Esophagus muscularis mucosa (tissue), 4 donors: ENCODE results near the gene PPP6C. TPM values are rescaled to one million over a fixed set of nuclear protein-coding genes. Genes with fewer than 3 reads are reported as not detected.

Experiments
- DNase-seq: peaks from one replicate; pipeline ENCODE4 v3.0.0-alpha.2; 2017; ENCODE audit errors: extremely low spot score
- H3K27ac ChIP-seq, 4 donors: fragments of 200-600 bp; sonication (generic); replicated peaks in 1 of 4; 1 replicate in 3 of 4; 2 replicates in 1 of 4; pipeline ENCODE4 v1.5.1; 2016 to 2019; ENCODE audit warnings: mild to moderate bottlenecking in 1 of 4
- H3K27me3 ChIP-seq, 4 donors: fragments of 200-600 bp; sonication (generic); one replicate each; pipeline versions ENCODE4 v1.5.1 to v1.6.0; 2016 to 2019
- H3K36me3 ChIP-seq, 4 donors: fragments of 200-600 bp; sonication (generic); one replicate each; pipeline ENCODE4 v1.5.1; 2016 to 2019
- H3K4me1 ChIP-seq, 4 donors: fragments of 200-600 bp; sonication (generic); one replicate each; pipeline ENCODE4 v1.5.1; 2016 to 2019
- H3K4me3 ChIP-seq, 4 donors: fragments of 200-600 bp; sonication (generic); 1 replicate in 2 of 4; 2 replicates in 2 of 4; pipeline ENCODE4 v1.5.1; 2016 to 2019; ENCODE audit warnings: mild to moderate bottlenecking in 4 of 4, moderate library complexity in 1 of 4
- H3K9me3 ChIP-seq, 4 donors: fragments of 200-600 bp; sonication (generic); 1 replicate in 3 of 4; 2 replicates in 1 of 4; pipeline ENCODE4 v1.5.1; 2016 to 2019
- CTCF ChIP-seq, 3 experiments: fragments of 200-600 bp in 2 of 3; fragments of 450-650 bp in 1 of 3; sonication (generic) in 2 of 3; IDR thresholded peaks; one replicate each; pipeline ENCODE4 v1.5.1; 2017 to 2019; ENCODE audit warnings: antibody characterized with exemption in 3 of 3, mild to moderate bottlenecking in 2 of 3, moderate library complexity in 1 of 3
- EP300 ChIP-seq: sonication (generic); formaldehyde crosslinking; IDR thresholded peaks from one replicate; pipeline ENCODE4 v1.6.1; 2017; ENCODE audit warnings: antibody characterized with exemption
- POLR2A ChIP-seq: fragments of 450-650 bp; IDR thresholded peaks from one replicate; pipeline ENCODE4 v1.6.1; 2017; ENCODE audit warnings: antibody characterized with exemption, moderate library complexity, mild to moderate bottlenecking, low read depth
- POLR2AphosphoS5 ChIP-seq, 2 donors: sonication (generic); formaldehyde crosslinking; IDR thresholded peaks; one replicate each; pipeline ENCODE4 v1.6.1; 2017; ENCODE audit warnings: antibody characterized with exemption in 2 of 2
- WGBS: methylation state at CpG from one replicate; pipeline ENCODE4 v1.1.5; 2018; 5-methylcytosine and 5-hydroxymethylcytosine counted together
- intact Hi-C: fragments of 100-400 bp; cut with DNase I; formaldehyde crosslinking; loops from one replicate; pipeline ENCODE4 v1.15.1; 2023
- total RNA-seq, 4 donors: library from RNA; depleted of rRNA; stranded (reverse); fragments of >200 nt; gene quantifications; one replicate each; pipeline versions ENCODE4 v1.1.0 to v1.2.1, GENCODE V29; 2016

PPP6C gene
- total RNA-seq, 4 donors from 2014 or later, result 22.1 to 38.4 (median 34.9) TPM

GRCh38 chr9:125156551-125156950, 33.1 kb downstream of the PPP6C start:
- intact Hi-C loops, result no loop called here
- no peak for DNase-seq
- Histone ChIP-seq H3K4me1 (peaks cover 5 to 46% (median 37%) of the 10 kb centered on the region in 4 donors), H3K27me3 (no peaks in the 10 kb centered on the region), H3K36me3 (peaks cover 21 to 53% (median 34%) of the 10 kb centered on the region in 4 donors), H3K27ac (no peak overlapping the region), H3K4me3 (no peak overlapping the region), H3K9me3 (no peaks in the 10 kb centered on the region)
- no peak for TF ChIP-seq EP300
- no peak for TF ChIP-seq CTCF (IDR thresholded peaks at IDR 0.05)
- no peak for TF ChIP-seq POLR2AphosphoS5 (IDR thresholded peaks at IDR 0.05)
- TF ChIP-seq POLR2A, result no peak
- 93% methylated on average over 2 of the region's 2 CpGs for WGBS

- Histone ChIP-seq H3K36me3 (peaks cover 35 to 79% (median 56%) of the 10 kb centered on the region in 4 donors), H3K27ac (peak overlapping the region in 1 of 4 donors; percentile 0)
Measured at GRCh38 chr9:125153712-125154367, 35.8 kb downstream of the PPP6C start.

GRCh38 chr9:125151730-125152129, 37.9 kb downstream of the PPP6C start:
- Histone ChIP-seq H3K36me3 (peaks cover 35 to 66% (median 50%) of the 10 kb centered on the region in 4 donors), H3K27me3 (no peaks in the 10 kb centered on the region), H3K27ac (no peak overlapping the region), H3K9me3 (no peaks in the 10 kb centered on the region), H3K4me3 (no peak overlapping the region), H3K4me1 (peaks cover 0 to 27% (median 18%) of the 10 kb centered on the region in 4 donors)
- 96% methylated on average over 2 of the region's 2 CpGs for whole genome bisulfite sequencing
- DNase-seq, result no peak
- TF ChIP-seq POLR2A (no peak), CTCF (IDR thresholded peaks at IDR 0.05) (no peak), EP300 (no peak), POLR2AphosphoS5 (IDR thresholded peaks at IDR 0.05) (no peak)
- intact Hi-C loops, result no loop called here

More at GRCh38 chr9:125153712-125154367, 35.8 kb downstream of the PPP6C start:
- TF ChIP-seq CTCF (IDR thresholded peaks at IDR 0.05), result no peak
- no peak for TF ChIP-seq POLR2AphosphoS5 (IDR thresholded peaks at IDR 0.05)
- no peaks in the 10 kb centered on the region for H3K9me3 ChIP-seq
- intact Hi-C loops, result no loop called here
- WGBS, result 64% methylated on average over 4 of the region's 4 CpGs
- no peaks in the 10 kb centered on the region for H3K27me3 ChIP-seq
- DNase-seq, result no peak
- no peak overlapping the region for H3K4me3 ChIP-seq
- H3K4me1 ChIP-seq, result peaks cover 0 to 24% (median 14%) of the 10 kb centered on the region in 4 donors

GRCh38 chr9:125150349-125151245, 39.0 kb downstream of the PPP6C start:
- whole genome bisulfite sequencing, result 89% methylated on average over 12 of the region's 12 CpGs
- Histone ChIP-seq H3K4me3 (no peak overlapping the region), H3K27ac (no peak overlapping the region), H3K36me3 (peaks cover 35 to 60% (median 46%) of the 10 kb centered on the region in 4 donors), H3K4me1 (peaks cover 0 to 38% (median 29%) of the 10 kb centered on the region in 4 donors), H3K9me3 (no peaks in the 10 kb centered on the region), H3K27me3 (no peaks in the 10 kb centered on the region)
- TF ChIP-seq POLR2AphosphoS5 (IDR thresholded peaks at IDR 0.05) (no peak), POLR2A (no peak), EP300 (no peak), CTCF (IDR thresholded peaks at IDR 0.05) (no peak)
- intact Hi-C loops, result no loop called here
- DNase-seq, result no peak
